GM21737 (cell line): ENCODE results near the gene LMX1B.

Experiments used
- ATAC-seq: cut with Tn5 transposase; IDR thresholded peaks from one replicate; pipeline ENCODE4 v1.9.1; 2021; ENCODE audit warnings: mild to moderate bottlenecking, moderate library complexity; ENCODE audit not compliant: unreplicated experiment

LMX1B gene

GRCh38 chr9:126734877-126735276 lies 121.1 kb downstream of the LMX1B start:
- no peak for ATAC-seq

- ATAC-seq, result no peak
Measured at GRCh38 chr9:126735482-126735881, 121.8 kb downstream of the LMX1B start.

GRCh38 chr9:126738553-126738952 lies 124.8 kb downstream of the LMX1B start:
- no peak for ATAC-seq

GRCh38 chr9:126743041-126743440 lies 129.3 kb downstream of the LMX1B start:
- ATAC-seq, result no peak

GRCh38 chr9:126745574-126746411 lies 132.1 kb downstream of the LMX1B start:
- ATAC-seq, result no peak
